HG03135 (cell line): ENCODE results near the gene TMX1.
"Not testable (repeated sequence)": the region's sequence is repeated elsewhere in the genome, so short reads cannot be mapped to it uniquely, and the experiment has no call there.

Source experiments
- ATAC-seq: cut with Tn5 transposase; IDR thresholded peaks from one replicate; pipeline ENCODE4 v1.9.1; 2021; ENCODE audit warnings: mild to moderate bottlenecking, moderate library complexity; ENCODE audit not compliant: unreplicated experiment

Gene TMX1

GRCh38 chr14:51239813-51240803 lies at the start of gene TMX1:
TMX1 (plus strand) TSS chr14:51240247; CDS start chr14:51240293, 46 bp downstream.
- peak; percentile 91 for ATAC-seq

GRCh38 chr14:51201890-51202289 lies 38.2 kb upstream of the TMX1 start:
- ATAC-seq = no peak

- ATAC-seq = peak; percentile 45
These were observed 37.0 kb upstream of the TMX1 start for GRCh38 chr14:51202914-51203665.

- no peak for ATAC-seq
These were observed 36.2 kb upstream of the TMX1 start for GRCh38 chr14:51203881-51204280.

- no peak for ATAC-seq
These were observed 34.6 kb upstream of the TMX1 start for GRCh38 chr14:51205486-51205885.

GRCh38 chr14:51206462-51206861 lies 33.6 kb upstream of the TMX1 start:
- ATAC-seq = no peak

- ATAC-seq = no peak
These were observed 32.4 kb upstream of the TMX1 start for GRCh38 chr14:51207621-51208020.

- no peak for ATAC-seq
These were observed 31.1 kb upstream of the TMX1 start for GRCh38 chr14:51208982-51209381.

- ATAC-seq = no peak
These were observed 30.6 kb upstream of the TMX1 start for GRCh38 chr14:51209457-51209856.

- no peak for ATAC-seq
These were observed 29.5 kb upstream of the TMX1 start for GRCh38 chr14:51210594-51210993.

GRCh38 chr14:51211149-51211548 lies 28.9 kb upstream of the TMX1 start:
- ATAC-seq = no peak

GRCh38 chr14:51216602-51217001 lies 23.4 kb upstream of the TMX1 start:
- ATAC-seq = no peak

- ATAC-seq = no peak
These were observed 20.3 kb upstream of the TMX1 start for GRCh38 chr14:51219473-51220448.

- ATAC-seq = not testable (repeated sequence)
These were observed 16.6 kb upstream of the TMX1 start for GRCh38 chr14:51223463-51223862.

- ATAC-seq = no peak
These were observed 15.5 kb upstream of the TMX1 start for GRCh38 chr14:51224551-51224950.

GRCh38 chr14:51225751-51226150 lies 14.3 kb upstream of the TMX1 start:
- no peak for ATAC-seq

- ATAC-seq = no peak
These were observed 11.7 kb upstream of the TMX1 start for GRCh38 chr14:51228391-51228790.

GRCh38 chr14:51228890-51229289 lies 11.2 kb upstream of the TMX1 start:
- no peak for ATAC-seq

- ATAC-seq = no peak
These were observed 3.7 kb upstream of the TMX1 start for GRCh38 chr14:51236314-51236713.

- ATAC-seq = no peak
These were observed 845 bp downstream of the TMX1 start for GRCh38 chr14:51240804-51241380.
